Urinary bladder (tissue), 4 donors: ENCODE measurements around the gene EHBP1. TPM values are rescaled to one million over a fixed set of nuclear protein-coding genes. Genes with fewer than 3 reads are reported as not detected.

ENCODE experiments used
- DNase-seq: peaks from one replicate; pipeline ENCODE4 v3.0.0-alpha.2; 2015; ENCODE audit errors: extremely low spot score
- H3K27ac ChIP-seq: one replicate; pipeline ENCODE4 v1.5.1; 2013; ENCODE audit warnings: low read depth, mild to moderate bottlenecking, moderate library complexity
- H3K36me3 ChIP-seq: one replicate; pipeline ENCODE4 v1.6.1; 2013; ENCODE audit warnings: mild to moderate bottlenecking, moderate library complexity; ENCODE audit not compliant: insufficient read depth
- H3K4me1 ChIP-seq: one replicate; pipeline ENCODE4 v1.6.1; 2013; ENCODE audit warnings: mild to moderate bottlenecking, moderate library complexity; ENCODE audit not compliant: insufficient read depth
- H3K4me3 ChIP-seq: one replicate; pipeline ENCODE4 v1.5.1; 2013; ENCODE audit warnings: low read depth, low read length
- WGBS: extraction: QIAGEN DNeasy Blood & Tissue Kit; methylation state at CpG from one replicate; pipeline ENCODE4 v1.1.7; 2013; 5-methylcytosine and 5-hydroxymethylcytosine counted together
- polyA plus RNA-seq: library from polyadenylated mRNA; stranded (reverse); fragments of 200-250 nt; gene quantifications from one replicate; pipeline ENCODE4 v1.2.3, GENCODE V29; 2013
- total RNA-seq: library from RNA; depleted of rRNA; stranded (reverse); fragments of >200 nt; gene quantifications from one replicate; pipeline ENCODE4 v1.2.3, GENCODE V29; 2014
- donor health status: healthy with polysubstance abuse.
- donor health status: healthy.

Gene EHBP1
- total and polyA plus RNA-seq, 2 donors: 41.0 to 145 TPM

GRCh38 chr2:62789918-62790317, 84.4 kb downstream of the EHBP1 start:
- 73% methylated on average over 3 of the region's 3 CpGs for whole genome bisulfite sequencing
- Histone ChIP-seq H3K4me1 (no peaks in the 10 kb centered on the region), H3K36me3 (no peaks in the 10 kb centered on the region), H3K27ac (no peak overlapping the region), H3K4me3 (no peak overlapping the region)
- no peak for DNase-seq

- Histone ChIP-seq H3K4me1 (no peaks in the 10 kb centered on the region), H3K4me3 (no peak overlapping the region), H3K27ac (no peak overlapping the region), H3K36me3 (no peaks in the 10 kb centered on the region)
- WGBS: 74% methylated on average over 2 of the region's 2 CpGs
- DNase-seq: no peak
Observed at GRCh38 chr2:62792408-62792807, 86.9 kb downstream of the EHBP1 start.

GRCh38 chr2:62793213-62793612, 87.7 kb downstream of the EHBP1 start:
- no peaks in the 10 kb centered on the region for H3K4me1 ChIP-seq
- 81% methylated on average over 2 of the region's 2 CpGs for WGBS
- no peaks in the 10 kb centered on the region for H3K36me3 ChIP-seq
- H3K4me3 ChIP-seq: no peak overlapping the region
- no peak for DNase-seq
- H3K27ac ChIP-seq: no peak overlapping the region

- Histone ChIP-seq H3K4me3 (no peak overlapping the region), H3K4me1 (no peaks in the 10 kb centered on the region), H3K27ac (no peak overlapping the region), H3K36me3 (no peaks in the 10 kb centered on the region)
- DNase-seq: no peak
- 28% methylated on average over 2 of the region's 2 CpGs for WGBS
Observed at GRCh38 chr2:62794791-62795190, 89.3 kb downstream of the EHBP1 start.

- Histone ChIP-seq H3K27ac (no peak overlapping the region), H3K4me1 (no peaks in the 10 kb centered on the region), H3K36me3 (no peaks in the 10 kb centered on the region), H3K4me3 (no peak overlapping the region)
- DNase-seq: no peak
Observed at GRCh38 chr2:62795341-62795740, 89.8 kb downstream of the EHBP1 start.

- Histone ChIP-seq H3K4me1 (no peaks in the 10 kb centered on the region), H3K27ac (no peak overlapping the region), H3K4me3 (no peak overlapping the region), H3K36me3 (no peaks in the 10 kb centered on the region)
- DNase-seq: no peak
- 93% methylated on average over 2 of the region's 2 CpGs for WGBS
Observed at GRCh38 chr2:62797107-62797506, 91.6 kb downstream of the EHBP1 start.

GRCh38 chr2:62800618-62801017, 95.1 kb downstream of the EHBP1 start:
- H3K36me3 ChIP-seq: peaks cover 2% of the 10 kb centered on the region

GRCh38 chr2:62801110-62801509, 95.6 kb downstream of the EHBP1 start:
- WGBS: 88% methylated on average over 4 of the region's 4 CpGs
- Histone ChIP-seq H3K4me3 (no peak overlapping the region), H3K36me3 (peaks cover 3% of the 10 kb centered on the region), H3K4me1 (no peaks in the 10 kb centered on the region), H3K27ac (no peak overlapping the region)
- DNase-seq: no peak

More at GRCh38 chr2:62800618-62801017, 95.1 kb downstream of the EHBP1 start:
- Histone ChIP-seq H3K27ac (no peak overlapping the region), H3K4me1 (no peaks in the 10 kb centered on the region), H3K4me3 (no peak overlapping the region)
- DNase-seq: no peak

- H3K4me1 ChIP-seq: no peaks in the 10 kb centered on the region
- DNase-seq: no peak
- peaks cover 5% of the 10 kb centered on the region for H3K36me3 ChIP-seq
- H3K27ac ChIP-seq: peak overlapping the region; percentile 10
- no peak overlapping the region for H3K4me3 ChIP-seq
- WGBS: 85% methylated on average over 4 of the region's 4 CpGs
Observed at GRCh38 chr2:62801814-62802523, 96.5 kb downstream of the EHBP1 start.

- no peak overlapping the region for H3K4me3 ChIP-seq
- no peak for DNase-seq
- no peak overlapping the region for H3K27ac ChIP-seq
- peaks cover 5% of the 10 kb centered on the region for H3K36me3 ChIP-seq
- H3K4me1 ChIP-seq: no peaks in the 10 kb centered on the region
Observed at GRCh38 chr2:62803961-62804360, 98.4 kb downstream of the EHBP1 start.

GRCh38 chr2:62806231-62806630, 100.7 kb downstream of the EHBP1 start:
- Histone ChIP-seq H3K36me3 (peaks cover 5% of the 10 kb centered on the region), H3K4me1 (no peaks in the 10 kb centered on the region), H3K4me3 (no peak overlapping the region), H3K27ac (no peak overlapping the region)
- no peak for DNase-seq
- 95% methylated on average over 7 of the region's 7 CpGs for WGBS

- Histone ChIP-seq H3K27ac (no peak overlapping the region), H3K4me3 (no peak overlapping the region), H3K4me1 (no peaks in the 10 kb centered on the region), H3K36me3 (peaks cover 5% of the 10 kb centered on the region)
- DNase-seq: no peak
- WGBS: 99% methylated on average over 2 of the region's 2 CpGs
Observed at GRCh38 chr2:62808554-62808953, 103.0 kb downstream of the EHBP1 start.

GRCh38 chr2:62811086-62811485, 105.6 kb downstream of the EHBP1 start:
- Histone ChIP-seq H3K4me3 (no peak overlapping the region), H3K36me3 (peaks cover 2% of the 10 kb centered on the region), H3K27ac (no peak overlapping the region), H3K4me1 (no peaks in the 10 kb centered on the region)
- no peak for DNase-seq
- 98% methylated on average over 2 of the region's 2 CpGs for WGBS

- 96% methylated on average over 2 of the region's 2 CpGs for WGBS
- no peak for DNase-seq
- Histone ChIP-seq H3K4me3 (no peak overlapping the region), H3K4me1 (no peaks in the 10 kb centered on the region), H3K36me3 (no peaks in the 10 kb centered on the region), H3K27ac (no peak overlapping the region)
Observed at GRCh38 chr2:62811972-62812371, 106.5 kb downstream of the EHBP1 start.
